Measurements from ENCODE around the gene MME.

MME gene

DNA sequence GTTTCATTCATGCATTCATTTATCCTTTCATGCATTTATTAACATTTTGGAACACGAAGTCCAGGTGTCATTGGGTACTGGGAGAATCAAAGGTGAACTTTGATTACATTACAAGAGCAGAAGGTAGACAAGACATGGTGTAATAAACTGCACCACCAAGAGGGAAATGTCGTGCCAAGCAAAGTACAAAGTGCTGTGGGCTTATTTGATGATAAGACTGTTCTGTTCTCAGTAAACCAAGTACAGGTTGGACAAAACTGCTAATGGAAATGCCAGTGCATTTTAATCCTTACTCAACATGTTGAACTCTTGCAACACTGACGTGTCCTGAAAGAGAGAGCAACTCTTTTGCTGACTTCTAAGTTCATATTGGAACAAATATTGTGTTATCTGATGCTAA, 69.4 kb downstream of the MME start:
- DNase-seq (ENCODE audit: low read depth): no peak

DNA sequence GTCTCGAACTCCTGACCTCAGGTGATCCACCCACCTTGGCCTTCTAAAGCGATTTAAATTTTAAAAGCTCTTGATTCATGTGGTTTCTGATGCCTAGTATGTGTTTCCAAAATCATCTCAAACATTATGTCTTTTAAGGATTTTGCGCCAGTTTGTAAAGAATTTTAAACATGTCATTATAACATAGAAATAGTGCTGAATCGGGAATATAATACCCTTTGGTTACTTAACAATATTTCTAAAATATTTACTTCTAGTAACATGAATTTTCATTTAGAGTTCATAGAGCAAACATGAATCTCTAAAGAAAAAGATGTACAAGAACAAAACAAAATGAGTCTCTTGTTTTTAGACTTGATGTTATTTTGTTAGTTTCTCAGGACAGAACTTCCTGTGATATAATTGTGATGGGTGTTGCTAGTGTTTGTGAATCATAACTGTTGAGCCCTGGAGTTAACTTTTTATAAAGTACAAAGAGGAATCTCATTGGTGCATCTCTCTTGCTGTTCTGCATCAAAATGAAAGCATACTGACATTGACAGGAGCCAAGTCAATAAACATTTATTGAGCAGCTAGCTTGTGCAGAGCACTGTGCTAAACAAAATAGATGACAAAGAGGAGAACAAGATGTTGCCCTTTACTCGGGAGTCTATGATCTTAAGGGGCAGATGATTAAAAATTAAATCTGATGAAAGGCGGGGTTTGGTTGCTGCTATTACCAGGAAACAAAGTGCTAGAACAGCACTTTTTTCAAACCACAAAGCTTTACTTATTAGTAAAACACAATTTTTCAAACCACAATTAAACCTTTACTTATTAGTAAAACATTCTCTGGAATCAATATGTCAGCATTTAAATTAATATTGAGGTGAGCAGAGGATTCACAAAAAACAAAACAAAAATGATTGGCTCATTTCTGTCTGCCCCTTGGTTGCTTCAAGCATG, 73.4 kb downstream of the MME start:
- DNase-seq (ENCODE audit: low read depth): no peak

DNA sequence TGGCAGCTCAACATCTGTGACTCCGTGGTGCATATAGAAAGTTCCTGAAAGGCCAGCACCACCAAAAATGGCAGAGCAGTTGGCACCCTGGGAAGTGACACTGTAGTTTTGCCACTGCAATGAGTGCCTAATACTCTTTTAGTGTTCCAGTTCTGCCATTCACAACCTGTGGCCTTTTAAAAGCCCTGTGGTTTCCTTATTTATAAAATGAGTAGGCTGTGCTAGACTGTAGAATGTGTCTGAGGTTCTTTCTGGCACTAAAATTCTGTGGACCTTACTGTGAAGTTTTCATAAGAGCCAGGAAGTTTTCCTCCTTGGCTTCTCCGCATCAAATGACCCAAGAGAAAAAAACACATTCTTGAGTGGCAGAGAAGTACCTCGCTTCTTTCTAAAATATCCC, 74.1 kb downstream of the MME start:
- DNase-seq (ENCODE audit: low read depth): no peak

DNA sequence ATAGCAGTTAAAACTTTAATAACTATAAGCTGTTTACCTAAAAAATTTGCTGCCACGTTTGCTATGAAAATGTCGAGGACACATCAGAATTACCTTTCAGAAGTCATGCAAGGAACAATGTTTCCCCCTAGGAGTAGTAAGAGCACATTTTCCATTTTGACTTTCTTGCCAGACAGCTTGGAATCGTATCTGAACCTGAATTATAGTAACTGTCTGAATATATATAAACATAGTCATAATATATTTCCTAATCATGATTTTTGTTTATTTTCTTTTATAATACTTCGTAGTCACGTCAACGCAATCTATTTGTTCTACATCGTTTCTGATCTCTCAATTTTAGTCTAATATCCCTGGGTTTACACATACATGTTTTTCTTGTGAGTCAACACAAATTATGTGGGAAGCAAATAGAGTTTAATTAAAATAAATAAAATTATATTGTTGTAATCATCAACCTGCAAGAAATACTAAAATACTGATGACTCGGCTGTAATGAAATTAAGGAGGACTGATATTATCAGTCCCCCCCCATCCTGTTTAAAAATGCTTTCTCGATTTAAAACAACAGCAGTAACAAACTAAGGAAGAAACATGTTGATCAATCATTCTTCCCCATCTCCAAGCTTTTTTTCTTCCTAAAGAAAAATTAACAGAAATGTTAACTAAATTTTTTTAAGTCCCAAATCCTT, 78.4 kb downstream of the MME start:
- DNase-seq (ENCODE audit: low read depth): no peak

- DNase-seq (ENCODE audit: low read depth): no peak
Measured at GRCh38 chr3:155159301-155159700, 79.2 kb downstream of the MME start.

- no peak for DNase-seq (ENCODE audit: low read depth)
Measured at GRCh38 chr3:155161640-155162292, 81.6 kb downstream of the MME start.

- DNase-seq (ENCODE audit: low read depth): no peak
Measured at GRCh38 chr3:155164306-155164705, 84.2 kb downstream of the MME start.

- DNase-seq (ENCODE audit: low read depth): no peak
Measured at GRCh38 chr3:155166441-155166840, 86.3 kb downstream of the MME start.

GRCh38 chr3:155169197-155169596, 89.1 kb downstream of the MME start:
- DNase-seq (ENCODE audit: low read depth): no peak

DNA sequence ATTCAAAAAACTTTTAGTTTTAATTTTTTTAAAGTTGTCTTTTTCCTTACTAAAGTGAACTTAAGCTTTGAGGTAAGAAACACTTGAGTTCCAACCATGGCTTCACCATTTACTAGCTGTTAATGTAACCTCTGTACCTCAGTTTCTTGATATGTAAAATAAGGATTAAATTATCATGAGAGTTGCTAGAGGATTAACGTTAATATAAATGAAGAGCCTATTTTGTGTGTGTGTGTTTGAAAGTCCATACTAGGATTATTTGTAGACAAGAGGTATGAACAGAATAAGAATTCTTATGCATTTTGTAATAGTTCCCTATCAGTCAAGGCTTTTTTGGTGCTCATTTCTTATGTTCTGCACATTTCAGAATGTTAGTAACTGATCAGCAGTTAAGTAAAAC, 93.7 kb downstream of the MME start:
- no peak for DNase-seq (ENCODE audit: low read depth)

GRCh38 chr3:155178810-155179436, 98.8 kb downstream of the MME start:
- DNase-seq (ENCODE audit: low read depth): no peak

DNA sequence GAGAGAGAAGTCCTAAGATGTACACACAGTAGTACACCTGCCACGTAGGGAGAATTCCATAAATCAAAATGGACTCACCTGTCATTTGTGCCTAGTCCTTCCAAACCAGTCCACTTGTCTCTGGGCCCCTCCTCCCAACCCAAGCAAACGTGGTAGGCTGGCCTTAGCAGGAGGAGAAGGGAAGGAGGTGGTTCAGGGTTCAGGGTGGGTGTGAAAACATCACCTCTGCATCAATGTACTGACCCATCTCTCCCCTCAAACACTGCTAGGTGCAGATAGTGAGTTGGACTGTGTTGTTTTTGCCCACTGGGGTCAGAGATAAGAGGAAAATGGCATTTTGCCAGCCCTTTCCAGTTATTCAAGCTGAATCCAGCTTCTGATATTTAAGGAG, 99.3 kb downstream of the MME start:
- DNase-seq (ENCODE audit: low read depth): no peak

- DNase-seq (ENCODE audit: low read depth): no peak
Measured at GRCh38 chr3:155179966-155180757, 100.0 kb downstream of the MME start.

- no peak for DNase-seq (ENCODE audit: low read depth)
Measured at GRCh38 chr3:155182467-155182866, 102.3 kb downstream of the MME start.

DNA sequence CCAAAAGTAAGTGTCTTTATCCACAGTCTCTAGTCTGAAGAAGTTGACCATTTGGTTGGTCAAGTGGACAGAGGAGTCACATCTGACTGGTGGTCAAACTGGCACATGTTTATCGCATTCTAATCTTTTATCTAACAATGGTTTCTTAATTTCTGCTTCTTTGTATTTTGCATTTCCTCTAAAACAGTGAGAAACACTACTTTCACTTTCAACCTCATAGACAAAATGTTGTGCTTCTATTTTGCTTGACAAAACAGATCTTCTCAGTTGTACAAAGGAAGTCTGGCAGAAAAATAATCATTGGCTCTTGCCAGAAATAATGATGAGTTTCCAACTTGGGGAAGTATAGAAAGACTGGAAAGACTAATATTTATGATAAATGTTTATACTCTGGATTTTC, 103.9 kb downstream of the MME start:
- no peak for DNase-seq (ENCODE audit: low read depth)

DNA sequence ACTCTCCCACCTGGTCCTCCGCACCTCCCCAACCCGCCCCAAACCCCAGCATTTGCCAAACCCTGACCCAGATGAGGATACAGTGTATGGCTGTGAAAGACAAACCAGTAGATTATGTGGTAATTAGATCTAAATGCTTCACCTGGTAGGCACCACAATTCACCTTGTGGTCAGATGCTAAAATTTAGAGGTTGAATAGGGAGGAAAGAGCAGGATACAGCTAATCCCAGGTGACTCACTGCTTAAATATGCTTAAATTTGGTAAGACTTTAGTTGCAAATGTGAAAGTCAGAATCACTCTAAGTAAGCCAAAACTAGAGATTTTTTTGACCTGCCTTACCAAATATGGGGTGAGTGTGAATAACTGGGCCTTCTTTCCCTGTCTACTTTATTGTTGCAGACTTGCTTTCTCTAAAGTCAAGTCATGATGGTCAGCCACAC, 105.5 kb downstream of the MME start:
- peak; percentile 71 for DNase-seq (ENCODE audit: low read depth)

- DNase-seq (ENCODE audit: low read depth): no peak
Measured at GRCh38 chr3:155188031-155188430, 107.9 kb downstream of the MME start.

DNA sequence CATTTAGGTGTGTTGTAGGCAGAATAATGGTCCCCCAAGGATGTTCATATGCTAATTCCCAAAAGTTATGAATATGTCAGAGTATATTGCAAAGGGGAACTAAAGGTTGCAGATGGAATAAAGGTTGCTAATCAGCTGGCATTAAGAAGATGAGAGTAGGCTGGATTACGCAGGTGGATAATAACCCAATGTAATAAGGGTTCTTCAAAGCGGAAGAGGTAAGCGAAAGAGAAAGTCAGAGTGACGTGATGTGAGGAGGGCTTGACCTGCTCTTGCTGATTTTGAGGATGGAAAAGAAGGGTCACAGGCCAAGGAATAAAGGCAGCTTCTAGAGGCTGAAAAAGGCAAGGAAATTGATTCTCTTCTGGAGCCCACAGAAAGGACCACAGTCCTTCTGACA, 109.4 kb downstream of the MME start:
- no peak for DNase-seq (ENCODE audit: low read depth)

DNA sequence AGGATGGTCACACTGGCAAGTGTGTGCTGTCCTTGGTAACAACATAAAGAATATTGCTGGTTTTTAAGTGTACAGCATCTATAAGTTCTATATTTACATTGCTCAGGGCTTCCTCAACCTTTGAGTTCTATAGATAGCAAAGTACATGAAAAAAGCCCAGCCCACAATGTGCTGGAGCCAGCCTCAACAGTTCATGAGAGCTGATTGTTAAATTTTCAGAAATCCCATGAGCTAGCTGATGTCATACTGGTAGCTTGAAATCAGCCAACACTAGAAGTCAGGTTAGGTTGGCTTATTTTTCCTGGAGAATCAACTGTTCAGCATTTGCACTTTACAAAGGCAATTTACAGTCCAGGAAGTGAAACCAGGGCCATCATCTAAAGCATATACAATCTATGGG, 110.6 kb downstream of the MME start:
- DNase-seq (ENCODE audit: low read depth): no peak

DNA sequence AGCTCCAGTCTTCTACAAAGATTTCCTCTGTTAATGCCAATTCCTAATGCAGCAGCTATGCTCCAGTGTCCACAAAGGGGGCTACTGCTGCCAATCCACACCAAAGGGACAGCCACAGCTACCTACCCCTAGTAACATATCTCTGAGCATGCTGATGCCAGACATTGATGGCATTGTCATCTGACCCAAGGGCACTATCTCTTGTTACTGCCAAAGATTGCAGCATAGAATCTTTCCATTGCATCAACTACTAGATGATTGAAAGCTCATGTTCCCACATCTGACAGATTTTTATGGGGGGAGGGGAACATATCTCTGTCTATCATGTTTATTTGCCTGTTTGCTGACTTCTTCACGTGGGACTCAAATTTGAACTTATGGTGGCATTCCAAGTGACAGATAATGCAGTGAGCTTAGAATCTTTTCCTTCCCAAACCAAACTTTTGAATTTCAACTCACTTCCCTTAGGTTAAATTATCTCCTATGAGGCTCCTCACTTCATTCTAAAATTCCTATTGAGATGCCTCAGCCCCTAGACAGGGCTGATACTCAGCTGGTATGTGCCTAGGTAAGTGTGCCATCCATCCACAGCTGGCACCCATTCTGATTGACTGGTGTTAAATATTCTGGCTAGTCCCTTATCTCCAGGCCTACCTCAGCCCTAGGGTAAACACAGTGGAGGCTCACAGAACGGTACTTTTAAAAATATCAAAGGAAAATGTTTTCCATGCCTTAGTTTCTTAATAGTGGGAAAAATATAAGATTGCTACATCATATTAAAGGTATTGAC, 113.0 kb downstream of the MME start:
- DNase-seq (ENCODE audit: low read depth): no peak

GRCh38 chr3:155193868-155194267, 113.7 kb downstream of the MME start:
- DNase-seq (ENCODE audit: low read depth): no peak

All from ELR (cell line).